LHCN-M2 (cell line): ENCODE measurements around the gene TENM4. TPM values are rescaled to one million over a fixed set of nuclear protein-coding genes. Genes with fewer than 3 reads are reported as not detected.

Experiments
- DNase-seq: peaks from one replicate; pipeline ENCODE4 v3.0.0-alpha.2; 2012; ENCODE audit warnings: low read depth
- total RNA-seq: library from RNA; depleted of rRNA; stranded (reverse); fragments of >200 nt; gene quantifications from 2 replicates; pipeline ENCODE4 v1.2.3, GENCODE V29; 2014

TENM4 gene
- total RNA-seq, 1 experiment from 2014 or later: 0.06 TPM

- no peak for DNase-seq
Observed at GRCh38 chr11:79026803-79027445, 413.9 kb downstream of the TENM4 start.

GRCh38 chr11:79025622-79026021, 415.2 kb downstream of the TENM4 start:
- no peak for DNase-seq

GRCh38 chr11:79025097-79025496, 415.7 kb downstream of the TENM4 start:
- no peak for DNase-seq

GRCh38 chr11:79022265-79022664, 418.6 kb downstream of the TENM4 start:
- no peak for DNase-seq

DNA sequence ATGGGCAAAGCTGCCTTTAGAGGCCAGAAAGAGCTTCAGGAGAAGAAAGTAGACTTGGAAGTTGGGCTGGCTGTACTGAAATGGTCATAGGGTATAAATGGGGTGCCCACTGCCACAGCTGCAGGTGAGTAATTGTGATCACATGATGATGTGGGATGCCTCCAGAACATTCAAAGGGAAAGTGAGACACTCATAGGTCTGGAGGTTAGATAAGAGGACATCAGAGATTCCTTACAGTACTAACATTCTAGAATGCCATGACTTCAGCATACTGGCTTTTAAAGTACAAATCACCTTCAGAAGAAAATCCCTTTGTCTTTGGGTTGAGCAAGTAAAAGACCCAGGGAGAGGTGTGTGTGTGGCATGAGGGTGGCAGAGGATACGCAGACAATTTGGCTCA, 419.2 kb downstream of the TENM4 start:
- DNase-seq: no peak

GRCh38 chr11:79019975-79020374, 420.9 kb downstream of the TENM4 start:
- DNase-seq: no peak

DNA sequence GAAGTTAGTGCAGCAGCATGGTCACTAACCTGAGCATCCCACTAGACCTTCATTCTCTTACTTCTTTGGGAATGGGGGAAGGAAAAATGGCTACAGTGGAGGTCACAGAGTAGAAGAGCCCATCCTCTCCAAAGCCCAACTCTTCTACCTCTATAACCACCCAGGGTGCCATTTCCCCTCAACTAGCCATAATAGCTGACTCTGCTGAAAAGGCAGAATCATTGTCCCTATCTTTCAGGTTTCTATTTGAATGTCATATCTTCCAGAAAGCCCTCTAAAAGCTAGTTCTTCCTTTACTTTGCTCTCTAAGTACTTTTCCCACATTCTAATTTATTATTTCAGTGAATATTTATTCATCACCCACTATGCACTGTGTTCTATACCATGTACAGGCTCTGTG, 421.6 kb downstream of the TENM4 start:
- DNase-seq: no peak

GRCh38 chr11:79018371-79018849, 422.4 kb downstream of the TENM4 start:
- no peak for DNase-seq

DNA sequence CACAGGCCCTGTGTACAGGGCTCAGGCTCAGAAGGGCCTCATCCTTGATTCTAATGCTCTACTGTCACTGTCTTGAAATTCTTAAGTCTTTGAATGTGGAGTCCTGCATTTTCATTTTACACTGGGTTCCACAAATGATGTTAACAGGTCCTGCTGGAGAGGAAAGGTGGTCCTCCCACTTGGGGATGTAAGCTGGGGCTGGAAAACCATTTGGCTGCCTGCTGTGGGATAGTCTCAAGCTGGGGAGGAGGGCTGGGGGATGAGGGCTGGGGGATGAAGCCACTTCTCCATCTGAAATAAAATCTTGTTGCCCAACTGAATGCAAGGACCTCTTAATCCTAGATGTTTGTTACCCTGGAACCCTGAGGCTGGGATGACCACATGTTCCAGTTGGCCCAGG, 423.0 kb downstream of the TENM4 start:
- DNase-seq: no peak

DNA sequence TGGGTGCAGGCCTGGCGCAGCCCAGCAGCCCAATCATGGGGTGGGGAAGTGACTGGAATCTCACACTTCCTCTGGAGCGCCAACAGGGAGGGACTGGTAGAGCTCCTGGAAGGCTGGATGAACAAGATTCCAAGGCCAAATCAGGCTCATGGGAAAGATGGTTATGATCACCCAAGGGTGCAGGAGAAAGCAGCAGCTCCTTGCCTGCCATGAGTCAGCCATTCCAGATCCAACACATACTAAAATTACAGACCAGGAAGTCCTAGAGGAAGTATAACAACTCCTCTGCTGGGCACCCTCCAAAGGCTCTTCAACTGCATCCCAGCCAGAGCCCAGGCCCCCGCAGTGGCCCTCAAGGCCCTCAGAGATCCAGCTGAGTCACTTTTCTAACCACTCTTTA, 427.3 kb downstream of the TENM4 start:
- no peak for DNase-seq

GRCh38 chr11:79011357-79011756, 429.5 kb downstream of the TENM4 start:
- DNase-seq: no peak

- no peak for DNase-seq
Observed at GRCh38 chr11:79007771-79008402, 432.9 kb downstream of the TENM4 start.

DNA sequence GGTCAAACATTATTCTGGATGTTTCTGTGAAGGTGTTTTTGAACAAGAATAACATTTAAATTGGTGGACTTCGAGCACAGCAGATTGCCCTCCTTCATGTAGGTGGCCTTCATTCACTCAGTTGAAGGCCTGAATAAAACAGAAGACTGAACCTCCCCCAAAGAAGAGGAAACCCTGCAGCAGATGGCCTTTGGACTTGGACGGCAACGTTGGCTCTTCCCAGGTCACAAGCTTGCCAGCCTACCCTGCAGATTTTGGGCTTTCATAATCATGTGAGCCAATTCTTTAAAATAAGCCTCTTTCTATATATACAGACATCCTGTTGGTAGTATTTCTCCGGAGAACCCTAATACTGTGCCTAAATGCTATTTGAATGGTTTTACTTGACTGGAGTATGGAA, 434.0 kb downstream of the TENM4 start:
- no peak for DNase-seq

DNA sequence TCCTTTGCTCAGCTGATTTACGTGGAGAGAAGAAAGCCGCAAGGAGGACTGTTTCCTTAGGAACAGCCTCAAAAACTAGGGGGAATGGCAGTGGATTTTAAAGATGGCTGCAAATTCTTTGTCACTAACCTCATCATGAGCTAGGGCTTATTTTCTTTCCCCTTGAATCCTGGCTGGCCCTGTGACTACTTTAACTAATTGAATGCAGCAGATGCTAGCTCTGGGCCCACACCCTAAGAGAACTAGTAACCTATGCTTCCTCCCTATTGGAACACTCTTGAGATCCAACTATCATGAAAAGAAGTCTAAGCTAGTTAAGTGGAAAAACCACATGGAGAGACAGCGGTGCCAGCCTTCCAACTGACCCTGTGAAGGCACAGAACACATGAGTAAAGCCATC, 444.8 kb downstream of the TENM4 start:
- DNase-seq: no peak

GRCh38 chr11:78995171-78995570, 445.7 kb downstream of the TENM4 start:
- no peak for DNase-seq

DNA sequence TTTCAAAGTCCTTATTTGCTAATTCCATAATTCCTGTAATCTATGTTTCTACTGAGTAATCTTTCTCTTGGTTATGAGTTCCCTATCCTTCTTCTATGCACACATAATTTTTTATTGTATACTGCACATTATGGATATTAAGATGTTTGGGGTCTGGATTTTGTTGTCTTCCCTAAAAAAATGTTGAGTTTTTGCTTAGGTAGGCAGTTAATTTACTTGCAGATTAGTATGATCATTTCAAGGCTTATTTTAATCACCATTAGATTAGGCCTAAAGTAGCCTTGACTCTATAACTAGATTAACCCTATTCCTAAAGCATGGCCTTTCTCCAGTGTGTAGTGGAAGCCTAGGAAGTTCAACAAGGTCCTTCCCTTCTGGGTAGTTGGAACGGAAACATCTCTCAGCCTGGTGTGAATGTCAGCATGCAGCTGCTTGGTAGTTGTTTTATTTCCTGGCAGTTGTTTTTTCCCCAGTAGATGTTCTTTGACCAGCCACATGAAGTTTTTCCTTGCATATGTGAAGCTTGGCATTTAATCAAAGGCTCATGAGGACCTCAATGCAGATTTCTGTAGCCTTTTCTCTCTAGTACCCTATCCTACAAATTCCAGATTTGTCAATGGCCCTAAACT, 446.9 kb downstream of the TENM4 start:
- DNase-seq: no peak

DNA sequence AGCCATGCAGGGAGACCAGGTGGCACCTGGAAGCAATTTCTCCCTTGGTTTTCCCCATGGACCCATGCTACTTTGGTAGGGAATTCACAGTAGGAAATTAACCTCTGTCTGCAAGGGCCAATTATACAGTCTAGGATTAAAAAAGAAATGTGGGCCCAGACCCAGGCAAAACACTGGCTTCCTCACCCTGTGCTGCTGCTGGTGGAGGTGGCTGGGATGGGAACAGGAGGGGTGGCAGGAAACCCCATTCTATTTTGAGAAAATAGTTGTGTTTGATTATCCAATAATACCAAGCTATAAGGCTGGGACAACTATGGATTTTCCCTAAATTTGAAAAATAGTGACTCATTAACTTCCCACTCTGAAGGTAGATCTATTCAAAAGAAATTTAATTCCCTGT, 449.1 kb downstream of the TENM4 start:
- no peak for DNase-seq

GRCh38 chr11:78990261-78990660, 450.6 kb downstream of the TENM4 start:
- DNase-seq: no peak

DNA sequence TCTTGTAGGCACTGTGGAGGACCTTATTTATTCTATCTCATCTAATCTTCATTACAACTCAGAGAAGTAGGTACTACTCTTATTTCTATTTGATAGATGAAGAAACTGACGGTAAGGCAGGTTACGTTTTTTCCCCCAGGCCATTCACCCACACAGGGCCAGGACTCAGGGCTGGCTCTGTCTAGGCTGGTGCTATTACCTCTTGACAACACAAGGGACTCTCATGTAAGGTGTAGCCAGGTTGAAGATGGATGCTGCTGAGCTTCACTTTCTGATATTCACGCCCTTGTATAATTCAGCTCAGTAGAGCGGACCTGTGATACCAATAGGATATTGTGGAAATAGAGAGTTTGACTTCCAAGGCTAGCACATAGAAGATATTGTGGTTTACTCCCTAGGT, 453.1 kb downstream of the TENM4 start:
- no peak for DNase-seq

DNA sequence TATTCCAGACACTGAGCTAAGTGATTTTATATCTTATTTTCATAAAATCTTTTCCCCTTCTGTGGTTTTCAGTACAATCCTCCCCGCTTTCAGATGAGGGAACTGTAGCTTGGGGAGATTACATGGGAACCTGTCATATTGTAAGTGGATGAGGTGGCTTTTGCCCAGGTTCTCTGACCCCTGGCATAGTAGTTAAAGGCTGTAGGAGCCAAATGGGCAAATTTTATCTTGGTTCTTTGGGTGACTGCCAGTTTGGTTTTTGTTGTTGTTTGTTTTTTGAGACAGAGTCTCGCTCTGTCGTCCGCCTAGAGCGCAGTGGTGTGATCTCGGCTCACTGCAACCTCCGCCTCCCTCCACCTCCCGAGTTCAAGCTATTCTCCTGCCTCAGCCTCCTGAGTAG, 454.5 kb downstream of the TENM4 start:
- DNase-seq: no peak

DNA sequence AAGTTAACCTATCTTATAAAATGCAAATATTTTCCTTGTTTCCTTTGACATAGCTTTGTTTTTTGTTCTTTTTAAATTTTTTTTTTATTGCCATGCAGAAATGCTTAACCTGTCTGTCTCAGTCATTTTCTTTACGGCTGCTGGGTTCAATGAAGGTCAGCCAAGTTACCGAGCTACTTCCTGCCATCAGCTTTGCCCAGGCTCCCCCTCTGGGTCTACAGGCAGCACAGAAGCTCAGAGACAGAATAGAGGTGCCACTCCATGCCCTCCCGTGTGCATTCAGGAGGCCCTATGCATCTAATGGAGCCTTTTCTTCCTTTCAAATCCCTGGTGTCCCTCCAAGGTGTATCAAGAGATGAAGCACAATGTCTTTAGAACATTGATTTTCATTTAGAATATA, 455.2 kb downstream of the TENM4 start:
- no peak for DNase-seq

GRCh38 chr11:78982473-78982872, 458.4 kb downstream of the TENM4 start:
- no peak for DNase-seq

DNA sequence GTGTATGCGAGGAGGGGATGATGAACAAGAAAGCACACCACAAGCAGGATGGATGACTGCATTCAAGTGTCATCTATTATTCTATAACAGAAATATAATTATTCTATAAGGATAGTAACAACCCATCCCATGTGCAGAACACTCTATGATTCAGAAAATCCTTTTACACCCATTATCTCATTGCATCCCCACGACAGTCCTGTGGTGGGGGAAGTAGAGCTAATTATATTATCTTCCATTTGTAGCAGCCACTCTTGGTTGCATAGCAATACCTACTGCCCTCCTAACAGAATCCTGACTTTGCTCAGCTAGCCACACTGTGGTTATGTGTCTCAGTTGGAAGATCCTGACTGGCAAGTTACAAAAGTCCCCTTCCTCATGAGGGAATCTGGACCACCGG, 459.7 kb downstream of the TENM4 start:
- no peak for DNase-seq
